ENCODE results near the gene BRWD1. TPM values are rescaled to one million over a fixed set of nuclear protein-coding genes. Genes with fewer than 3 reads are reported as not detected.

BRWD1 gene
- total RNA-seq, 1 donor = 71.3 TPM

DNA sequence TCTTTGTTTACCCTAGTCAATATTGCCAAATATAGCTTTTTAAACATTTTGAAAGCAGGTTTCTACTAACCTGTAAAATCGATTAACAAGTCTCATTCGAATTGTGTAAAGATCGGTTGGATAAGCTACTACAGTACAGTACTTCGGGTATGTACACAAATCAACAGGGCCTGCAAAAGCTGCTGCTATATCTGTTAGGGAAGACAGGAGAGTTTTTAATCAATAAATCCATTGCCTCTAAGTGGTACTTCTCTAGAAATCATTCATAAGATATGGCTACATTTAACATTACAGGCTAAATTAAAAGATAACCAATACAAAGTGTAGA, 95.4 kb downstream of the BRWD1 start:
- TF ChIP-seq, protein P1, sequence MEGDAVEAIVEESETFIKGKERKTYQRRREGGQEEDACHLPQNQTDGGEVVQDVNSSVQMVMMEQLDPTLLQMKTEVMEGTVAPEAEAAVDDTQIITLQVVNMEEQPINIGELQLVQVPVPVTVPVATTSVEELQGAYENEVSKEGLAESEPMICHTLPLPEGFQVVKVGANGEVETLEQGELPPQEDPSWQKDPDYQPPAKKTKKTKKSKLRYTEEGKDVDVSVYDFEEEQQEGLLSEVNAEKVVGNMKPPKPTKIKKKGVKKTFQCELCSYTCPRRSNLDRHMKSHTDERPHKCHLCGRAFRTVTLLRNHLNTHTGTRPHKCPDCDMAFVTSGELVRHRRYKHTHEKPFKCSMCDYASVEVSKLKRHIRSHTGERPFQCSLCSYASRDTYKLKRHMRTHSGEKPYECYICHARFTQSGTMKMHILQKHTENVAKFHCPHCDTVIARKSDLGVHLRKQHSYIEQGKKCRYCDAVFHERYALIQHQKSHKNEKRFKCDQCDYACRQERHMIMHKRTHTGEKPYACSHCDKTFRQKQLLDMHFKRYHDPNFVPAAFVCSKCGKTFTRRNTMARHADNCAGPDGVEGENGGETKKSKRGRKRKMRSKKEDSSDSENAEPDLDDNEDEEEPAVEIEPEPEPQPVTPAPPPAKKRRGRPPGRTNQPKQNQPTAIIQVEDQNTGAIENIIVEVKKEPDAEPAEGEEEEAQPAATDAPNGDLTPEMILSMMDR (IDR thresholded peaks at IDR 0.05; ENCODE audit: extremely low read depth, low read depth, low read length) = no peak
- H3K36me3 ChIP-seq (ENCODE audit: insufficient read depth, low read length) = peaks cover 25% of the 10 kb centered on the region
- H3K79me2 ChIP-seq (ENCODE audit: insufficient read depth, low read length) = no peaks in the 10 kb centered on the region
- DNase-seq (ENCODE audit: insufficient read length, low spot score, missing footprints) = no peak
- H4K20me1 ChIP-seq (ENCODE audit: insufficient read depth, low read length) = no peaks in the 10 kb centered on the region
- no peak overlapping the region for H3K4me3 ChIP-seq (ENCODE audit: insufficient read depth, low read length)
- H2AFZ ChIP-seq (ENCODE audit: low read length) = no peak overlapping the region
- H3K4me2 ChIP-seq (ENCODE audit: insufficient read depth, low read length) = no peak overlapping the region
- no peaks in the 10 kb centered on the region for H3K4me1 ChIP-seq (ENCODE audit: insufficient read depth, low read length)
- no peaks in the 10 kb centered on the region for H3K9me3 ChIP-seq (ENCODE audit: low read depth, low read length)
- H3K27me3 ChIP-seq (ENCODE audit: insufficient read depth, low read length) = no peaks in the 10 kb centered on the region
- no peak overlapping the region for H3K27ac ChIP-seq (ENCODE audit: low read depth, low read length)

DNA sequence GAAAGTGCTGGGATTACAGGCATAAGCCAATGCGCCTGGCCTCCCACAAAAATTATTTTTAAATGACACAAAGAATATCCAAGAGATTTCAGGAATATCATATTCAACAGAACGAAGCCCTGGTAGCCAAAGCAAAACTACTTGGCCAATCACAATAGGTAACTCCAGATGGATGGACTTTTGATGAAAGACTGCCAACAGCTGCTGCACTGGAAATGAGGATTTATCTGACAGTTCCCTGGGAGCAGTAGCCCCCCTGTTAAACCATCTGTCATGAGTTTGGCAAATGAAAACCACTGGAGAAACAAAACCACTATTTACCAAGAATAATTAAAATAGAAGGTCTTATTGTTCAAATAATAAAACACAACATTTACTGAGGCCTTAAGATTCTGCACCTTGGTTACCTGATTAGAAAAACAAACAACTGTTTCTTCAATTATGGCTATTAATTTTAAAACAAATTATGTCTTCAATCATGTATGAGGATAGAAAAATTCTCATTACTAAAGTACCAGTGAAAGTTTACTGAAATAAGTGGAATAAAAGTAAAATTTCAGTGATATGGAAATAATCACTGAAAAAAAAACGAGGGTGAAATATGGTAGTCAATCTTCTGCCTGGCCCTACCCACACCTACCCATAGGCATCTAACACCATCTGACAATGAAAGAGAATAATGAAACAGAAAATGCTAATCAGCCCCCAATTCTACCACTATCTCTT, 95.9 kb downstream of the BRWD1 start:
- Histone ChIP-seq H2AFZ (ENCODE audit: low read length) (no peak overlapping the region), H3K36me3 (ENCODE audit: insufficient read depth, low read length) (peaks cover 26% of the 10 kb centered on the region), H3K79me2 (ENCODE audit: insufficient read depth, low read length) (no peaks in the 10 kb centered on the region), H3K9me3 (ENCODE audit: low read depth, low read length) (no peaks in the 10 kb centered on the region), H3K4me1 (ENCODE audit: insufficient read depth, low read length) (no peaks in the 10 kb centered on the region), H3K4me3 (ENCODE audit: insufficient read depth, low read length) (no peak overlapping the region), H4K20me1 (ENCODE audit: insufficient read depth, low read length) (no peaks in the 10 kb centered on the region), H3K27me3 (ENCODE audit: insufficient read depth, low read length) (no peaks in the 10 kb centered on the region), H3K27ac (ENCODE audit: low read depth, low read length) (no peak overlapping the region), H3K4me2 (ENCODE audit: insufficient read depth, low read length) (no peak overlapping the region)
- TF ChIP-seq, protein P1 (IDR thresholded peaks at IDR 0.05; ENCODE audit: extremely low read depth, low read depth, low read length) = no peak
- no peak for DNase-seq (ENCODE audit: insufficient read length, low spot score, missing footprints)

DNA sequence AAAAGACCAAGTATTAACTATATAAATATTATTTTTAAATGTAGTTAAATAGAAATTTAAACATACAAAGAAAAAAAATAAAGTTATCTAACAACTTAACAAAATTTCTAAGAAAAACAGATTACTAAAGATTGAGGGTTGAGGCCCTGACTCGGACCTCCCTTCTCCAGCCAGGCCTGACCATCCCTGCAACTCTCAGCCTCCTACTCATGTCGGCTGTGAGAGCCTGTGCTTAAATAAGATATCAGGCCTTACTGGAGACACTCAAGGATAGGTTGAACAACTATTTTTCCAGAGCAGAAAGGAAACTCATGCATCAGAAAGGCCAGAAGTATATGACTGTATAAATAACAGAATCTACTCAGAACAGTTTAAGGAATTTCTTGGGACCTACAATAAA, 97.1 kb downstream of the BRWD1 start:
- no peaks in the 10 kb centered on the region for H4K20me1 ChIP-seq (ENCODE audit: insufficient read depth, low read length)
- H3K79me2 ChIP-seq (ENCODE audit: insufficient read depth, low read length) = no peaks in the 10 kb centered on the region
- no peak overlapping the region for H3K4me3 ChIP-seq (ENCODE audit: insufficient read depth, low read length)
- no peak overlapping the region for H3K27ac ChIP-seq (ENCODE audit: low read depth, low read length)
- no peaks in the 10 kb centered on the region for H3K27me3 ChIP-seq (ENCODE audit: insufficient read depth, low read length)
- no peaks in the 10 kb centered on the region for H3K9me3 ChIP-seq (ENCODE audit: low read depth, low read length)
- no peaks in the 10 kb centered on the region for H3K4me1 ChIP-seq (ENCODE audit: insufficient read depth, low read length)
- H2AFZ ChIP-seq (ENCODE audit: low read length) = no peak overlapping the region
- H3K36me3 ChIP-seq (ENCODE audit: insufficient read depth, low read length) = peaks cover 32% of the 10 kb centered on the region
- no peak for DNase-seq (ENCODE audit: insufficient read length, low spot score, missing footprints)
- TF ChIP-seq, protein P1 (IDR thresholded peaks at IDR 0.05; ENCODE audit: extremely low read depth, low read depth, low read length) = no peak
- no peak overlapping the region for H3K4me2 ChIP-seq (ENCODE audit: insufficient read depth, low read length)

DNA sequence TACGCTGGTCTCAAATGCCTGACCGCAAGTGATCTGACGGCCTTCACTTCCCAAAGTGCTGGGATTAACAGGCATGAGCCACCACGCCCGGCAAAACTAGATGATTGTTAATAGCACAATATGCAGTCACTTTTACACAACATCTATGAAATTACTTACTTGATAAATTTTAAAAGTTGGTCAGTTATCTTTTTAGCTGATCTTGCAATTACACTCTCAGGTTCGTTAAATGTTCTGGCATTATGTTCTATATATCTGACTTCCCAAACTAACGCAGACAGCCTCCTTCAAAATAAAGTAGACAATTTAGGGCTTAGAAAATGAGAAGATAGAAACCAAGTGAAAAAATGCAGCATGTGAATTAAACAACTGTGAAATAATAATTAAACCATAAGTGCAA, 98.4 kb downstream of the BRWD1 start:
- peaks cover 32% of the 10 kb centered on the region for H3K36me3 ChIP-seq (ENCODE audit: insufficient read depth, low read length)
- no peaks in the 10 kb centered on the region for H3K79me2 ChIP-seq (ENCODE audit: insufficient read depth, low read length)
- H3K27me3 ChIP-seq (ENCODE audit: insufficient read depth, low read length) = no peaks in the 10 kb centered on the region
- DNase-seq (ENCODE audit: insufficient read length, low spot score, missing footprints) = no peak
- H3K9me3 ChIP-seq (ENCODE audit: low read depth, low read length) = no peaks in the 10 kb centered on the region
- no peaks in the 10 kb centered on the region for H3K4me1 ChIP-seq (ENCODE audit: insufficient read depth, low read length)
- no peak overlapping the region for H3K4me3 ChIP-seq (ENCODE audit: insufficient read depth, low read length)
- H3K27ac ChIP-seq (ENCODE audit: low read depth, low read length) = no peak overlapping the region
- H2AFZ ChIP-seq (ENCODE audit: low read length) = no peak overlapping the region
- no peaks in the 10 kb centered on the region for H4K20me1 ChIP-seq (ENCODE audit: insufficient read depth, low read length)
- no peak overlapping the region for H3K4me2 ChIP-seq (ENCODE audit: insufficient read depth, low read length)
- TF ChIP-seq, protein P1 (IDR thresholded peaks at IDR 0.05; ENCODE audit: extremely low read depth, low read depth, low read length) = no peak
